K562 (cell line): Measurements from ENCODE around the gene STX1A.
"Not testable (repeated sequence)": the region's sequence is repeated elsewhere in the genome, so short reads cannot be mapped to it uniquely, and the experiment has no call there.

Experiments used
- BRCA1 ChIP-seq, 2 experiments: fragments of 450-650 bp in 1 of 2; sonication (generic) in 1 of 2; formaldehyde crosslinking in 1 of 2; IDR thresholded peaks; 2 replicates each; pipeline versions ENCODE4 v1.5.0 to v1.6.1; 2017 to 2020; ENCODE audit warnings: mild to moderate bottlenecking in 1 of 2, missing genetic modification reagents in 1 of 2
- CTCF ChIP-seq, 3 experiments: IDR thresholded peaks in 2 of 3; conservative IDR thresholded peaks in 1 of 3; 2 replicates each; pipeline ENCODE4 v1.5.1; 2011 to 2012; ENCODE audit warnings: low read length in 3 of 3, mild to moderate bottlenecking in 3 of 3, control low read depth in 2 of 3, improper control_type of control experiment in 1 of 3, inconsistent platforms in 1 of 3, low read depth in 1 of 3, mixed read lengths in 1 of 3, moderate library complexity in 1 of 3; ENCODE audit not compliant: insufficient read depth in 2 of 3
- TF ChIP-seq, protein P1 (sequence below), 2 experiments: fragments of 200-800 bp in 1 of 2; sonication (Bioruptor generic) in 1 of 2; sonication (generic) in 1 of 2; formaldehyde crosslinking in 1 of 2; IDR thresholded peaks in 1 of 2; conservative IDR thresholded peaks in 1 of 2; 2 replicates each; pipeline versions ENCODE4 v1.5.0 to v1.6.1; 2016 to 2020; ENCODE audit warnings: missing compliant biosample characterization in 1 of 2, missing genetic modification characterization in 1 of 2, missing genetic modification reagents in 1 of 2

DNA sequence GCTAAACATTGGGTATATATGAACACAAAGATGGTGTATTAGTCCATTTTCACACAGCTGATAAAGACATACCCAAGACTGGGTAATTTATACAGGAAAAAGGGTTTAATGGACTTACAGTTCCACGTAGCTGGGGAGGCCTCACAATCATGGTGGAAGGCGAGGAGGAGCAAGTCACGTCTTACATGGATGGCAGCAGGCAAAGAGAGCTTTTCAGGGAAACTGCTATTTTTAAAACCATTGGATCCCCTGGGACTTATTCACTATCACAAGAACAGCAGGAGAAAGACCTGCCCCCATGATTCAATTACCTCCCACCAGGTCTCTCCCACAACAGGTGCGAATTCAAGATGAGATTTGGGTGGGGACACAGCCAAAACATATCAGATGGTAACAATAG, 64.2 kb downstream of the STX1A start:
- TF ChIP-seq, protein P1, sequence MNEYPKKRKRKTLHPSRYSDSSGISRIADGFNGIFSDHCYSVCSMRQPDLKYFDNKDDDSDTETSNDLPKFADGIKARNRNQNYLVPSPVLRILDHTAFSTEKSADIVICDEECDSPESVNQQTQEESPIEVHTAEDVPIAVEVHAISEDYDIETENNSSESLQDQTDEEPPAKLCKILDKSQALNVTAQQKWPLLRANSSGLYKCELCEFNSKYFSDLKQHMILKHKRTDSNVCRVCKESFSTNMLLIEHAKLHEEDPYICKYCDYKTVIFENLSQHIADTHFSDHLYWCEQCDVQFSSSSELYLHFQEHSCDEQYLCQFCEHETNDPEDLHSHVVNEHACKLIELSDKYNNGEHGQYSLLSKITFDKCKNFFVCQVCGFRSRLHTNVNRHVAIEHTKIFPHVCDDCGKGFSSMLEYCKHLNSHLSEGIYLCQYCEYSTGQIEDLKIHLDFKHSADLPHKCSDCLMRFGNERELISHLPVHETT (CRISPR knock-in tag; conservative IDR thresholded peaks at IDR 0.05 in 1 of 2, IDR thresholded peaks at IDR 0.05 in 1 of 2): not testable (repeated sequence)
- TF ChIP-seq CTCF (IDR thresholded peaks at IDR 0.05 in 2 of 3, conservative IDR thresholded peaks at IDR 0.05 in 1 of 3; ENCODE audit: insufficient read depth in 2 of 3, low read depth in 1 of 3, low read length in 3 of 3); BRCA1 (IDR thresholded peaks at IDR 0.05); BRCA1 (CRISPR knock-in tag; IDR thresholded peaks at IDR 0.05): not testable (repeated sequence)
